H9 (cell line): ENCODE measurements around the gene EDDM3A. TPM values are rescaled to one million over a fixed set of nuclear protein-coding genes. Genes with fewer than 3 reads are reported as not detected.

ENCODE experiments used
- DNase-seq: peaks from one replicate; pipeline ENCODE4 v3.0.0-alpha.2; 2017
- H2AFZ ChIP-seq: one replicate; pipeline ENCODE4 v1.6.1; 2013; ENCODE audit warnings: mild to moderate bottlenecking, low read length, control low read depth, moderate library complexity
- H2AK5ac ChIP-seq: 2 replicates; pipeline ENCODE4 v1.6.1; 2013; ENCODE audit warnings: low read length, control low read depth, mixed read lengths; ENCODE audit not compliant: insufficient read length
- H2BK120ac ChIP-seq: one replicate; pipeline ENCODE4 v1.6.1; 2013; ENCODE audit warnings: low read depth, mild to moderate bottlenecking, low read length, control low read depth, inconsistent platforms; ENCODE audit not compliant: poor library complexity, severe bottlenecking
- H2BK12ac ChIP-seq: 2 replicates; pipeline ENCODE4 v1.6.1; 2013; ENCODE audit warnings: low read length, control low read depth, mixed read lengths, low read depth; ENCODE audit not compliant: insufficient read length
- H2BK15ac ChIP-seq: 2 replicates; pipeline ENCODE4 v1.6.1; 2013; ENCODE audit warnings: low read depth, low read length, control low read depth
- H2BK20ac ChIP-seq: one replicate; pipeline ENCODE4 v1.6.1; 2013; ENCODE audit warnings: low read depth, mild to moderate bottlenecking, low read length, control low read depth, inconsistent platforms; ENCODE audit not compliant: poor library complexity, severe bottlenecking
- H2BK5ac ChIP-seq: 2 replicates; pipeline ENCODE4 v1.6.1; 2013; ENCODE audit warnings: low read length, control low read depth, mixed read lengths; ENCODE audit not compliant: insufficient read length
- H3K14ac ChIP-seq: 2 replicates; pipeline ENCODE4 v1.6.1; 2013; ENCODE audit warnings: low read length, control low read depth; ENCODE audit not compliant: insufficient read depth
- H3K18ac ChIP-seq: 2 replicates; pipeline ENCODE4 v1.6.1; 2013; ENCODE audit warnings: low read depth, mild to moderate bottlenecking, mixed read lengths, low read length, control low read depth; ENCODE audit not compliant: insufficient read length
- H3K23ac ChIP-seq: 2 replicates; pipeline ENCODE4 v1.6.1; 2013; ENCODE audit warnings: low read length, control low read depth, mixed read lengths, low read depth; ENCODE audit not compliant: insufficient read length
- H3K23me2 ChIP-seq: 2 replicates; pipeline ENCODE4 v1.6.1; 2013; ENCODE audit warnings: low read depth, mild to moderate bottlenecking, mixed read lengths, low read length, control low read depth; ENCODE audit not compliant: insufficient read length, poor library complexity, severe bottlenecking
- H3K27ac ChIP-seq: 2 replicates; pipeline ENCODE4 v1.5.1; 2013; ENCODE audit warnings: low read length, control low read depth, mixed read lengths, low read depth; ENCODE audit not compliant: insufficient read length
- H3K27me3 ChIP-seq: 2 replicates; pipeline ENCODE4 v1.6.1; 2013; ENCODE audit warnings: low read length, control low read depth, inconsistent platforms; ENCODE audit not compliant: insufficient read depth
- H3K4ac ChIP-seq: 2 replicates; pipeline ENCODE4 v1.6.1; 2013; ENCODE audit warnings: low read depth, mild to moderate bottlenecking, control low read depth, inconsistent platforms, low read length, moderate library complexity
- H3K4me1 ChIP-seq: 2 replicates; pipeline ENCODE4 v1.6.1; 2013; ENCODE audit warnings: low read length, control low read depth, inconsistent platforms; ENCODE audit not compliant: insufficient read depth
- H3K4me2 ChIP-seq: 2 replicates; pipeline ENCODE4 v1.6.1; 2013; ENCODE audit warnings: low read length, control low read depth, mixed read lengths; ENCODE audit not compliant: insufficient read length, insufficient read depth
- H3K56ac ChIP-seq: 2 replicates; pipeline ENCODE4 v1.6.1; 2013; ENCODE audit warnings: low read depth, mild to moderate bottlenecking, mixed read lengths, low read length, control low read depth; ENCODE audit not compliant: insufficient read length
- H3K79me1 ChIP-seq: 2 replicates; pipeline ENCODE4 v1.6.1; 2013; ENCODE audit warnings: low read depth, mild to moderate bottlenecking, moderate library complexity, low read length, control low read depth, inconsistent platforms; ENCODE audit not compliant: insufficient read depth, poor library complexity, severe bottlenecking
- H3K79me2 ChIP-seq: 2 replicates; pipeline ENCODE4 v1.6.1; 2013; ENCODE audit warnings: low read length, control low read depth, inconsistent platforms; ENCODE audit not compliant: insufficient read depth
- H3K9ac ChIP-seq: 2 replicates; pipeline ENCODE4 v1.6.1; 2013; ENCODE audit warnings: low read length, control low read depth, mixed read lengths; ENCODE audit not compliant: insufficient read length; ENCODE audit errors: extremely low read depth
- H3K9me3 ChIP-seq: one replicate; pipeline ENCODE4 v1.6.1; 2013; ENCODE audit warnings: low read depth, low read length, inconsistent platforms; ENCODE audit not compliant: control insufficient read depth
- H3T11ph ChIP-seq: one replicate; pipeline ENCODE4 v1.6.1; 2013; ENCODE audit warnings: mild to moderate bottlenecking, low read length, control low read depth, inconsistent platforms
- H4K20me1 ChIP-seq: one replicate; pipeline ENCODE4 v1.6.1; 2013; ENCODE audit not compliant: control insufficient read depth, insufficient read length, insufficient read depth
- H4K5ac ChIP-seq: 2 replicates; pipeline ENCODE4 v1.6.1; 2013; ENCODE audit warnings: low read depth, mild to moderate bottlenecking, mixed read lengths, low read length, control low read depth; ENCODE audit not compliant: insufficient read length
- H4K8ac ChIP-seq: replicated peaks from 2 replicates; pipeline ENCODE4 v1.6.1; 2013; ENCODE audit warnings: low read length, control low read depth, mixed read lengths, low read depth; ENCODE audit not compliant: insufficient read length
- H4K91ac ChIP-seq: 2 replicates; pipeline ENCODE4 v1.6.1; 2013; ENCODE audit warnings: low read depth, mild to moderate bottlenecking, moderate library complexity, mixed read lengths, low read length, control low read depth; ENCODE audit not compliant: insufficient read length
- H3K27ac Mint-ChIP-seq, 3 experiments: 2 replicates in 2 of 3; 3 replicates in 1 of 3; pipeline ENCODE4 v1.8.0; 2020 to 2021; ENCODE audit warnings: mixed read lengths in 3 of 3, mild to moderate bottlenecking in 1 of 3, moderate library complexity in 1 of 3
- H3K27me3 Mint-ChIP-seq: 2 replicates; pipeline ENCODE4 v1.8.0; 2021; ENCODE audit warnings: low read depth, mild to moderate bottlenecking, moderate library complexity, mixed read lengths
- H3K36me3 Mint-ChIP-seq, 3 experiments: 2 replicates in 2 of 3; 3 replicates in 1 of 3; pipeline ENCODE4 v1.8.0; 2020 to 2021; ENCODE audit warnings: low read depth in 3 of 3, mixed read lengths in 3 of 3; ENCODE audit not compliant: insufficient read depth in 1 of 3
- H3K4me1 Mint-ChIP-seq, 2 experiments: 2 replicates each; pipeline ENCODE4 v1.8.0; 2020; ENCODE audit warnings: mixed read lengths in 2 of 2
- H3K4me3 Mint-ChIP-seq, 2 experiments: 2 replicates in 1 of 2; 3 replicates in 1 of 2; pipeline ENCODE4 v1.8.0; 2020 to 2021; ENCODE audit warnings: mild to moderate bottlenecking in 2 of 2, mixed read lengths in 2 of 2, moderate library complexity in 1 of 2
- H3K9me3 Mint-ChIP-seq, 2 experiments: 2 replicates in 1 of 2; 3 replicates in 1 of 2; pipeline ENCODE4 v1.8.0; 2020; ENCODE audit warnings: mild to moderate bottlenecking in 2 of 2, mixed read lengths in 2 of 2, moderate library complexity in 1 of 2
- CTCF ChIP-seq: fragments of 200-600 bp; sonication (generic); conservative IDR thresholded peaks from 3 replicates; pipeline ENCODE4 v1.8.0; 2021; ENCODE audit warnings: antibody characterized with exemption, mild to moderate bottlenecking
- WGBS: extraction: QIAGEN DNeasy Blood & Tissue Kit; methylation state at CpG from one replicate; pipeline ENCODE4 v1.1.7; 2013; ENCODE audit warnings: missing lambda C conversion rate, low lambda C conversion rate, mixed read lengths; ENCODE audit not compliant: insufficient read length; ENCODE audit errors: extremely low coverage; 5-methylcytosine and 5-hydroxymethylcytosine counted together
- total RNA-seq: library from RNA; stranded (reverse); gene quantifications from 2 replicates; pipeline ENCODE4 v1.2.1, GENCODE V29; 2021

The EDDM3A gene
- total RNA-seq, 1 experiment from 2014 or later: not detected

DNA sequence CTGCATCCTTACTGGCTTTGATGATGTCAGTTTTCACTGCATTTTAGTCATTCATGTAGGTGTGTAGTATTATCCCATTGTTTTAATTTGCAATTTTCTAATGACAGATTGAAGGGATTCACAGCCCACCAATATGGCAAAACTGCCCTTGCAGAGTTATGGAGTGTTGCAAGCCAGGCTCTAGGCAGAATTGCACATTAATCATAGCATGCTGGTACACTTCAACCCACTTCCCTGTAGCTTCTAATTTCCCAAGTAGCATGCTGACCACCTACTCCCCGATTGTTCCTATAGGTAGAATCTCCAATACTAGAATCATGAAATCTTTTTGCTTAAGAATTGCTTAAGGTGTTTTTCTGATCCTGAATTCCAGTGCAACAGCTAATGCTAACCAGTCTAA is 30.2 kb downstream of the EDDM3A start:
- H3K9me3 ChIP-seq: no peaks in the 10 kb centered on the region
- no peak overlapping the region for H3K18ac ChIP-seq
- no CpG with 5 or more reads among the region's 1 CpG for WGBS
- TF ChIP-seq CTCF: no peak
- H3K4me1 ChIP-seq: peaks cover 17% of the 10 kb centered on the region
- H2BK12ac ChIP-seq: no peak overlapping the region
- H3K4me2 ChIP-seq: no peak overlapping the region
- H3K36me3 Mint-ChIP-seq: 0 out of 7 replicates have a peak, but pooled peaks cover 0 to 1% (median 0%) of the 10 kb centered on the region in 3 experiments
- H3K56ac ChIP-seq: no peak overlapping the region
- H2BK120ac ChIP-seq: no peak overlapping the region
- H4K91ac ChIP-seq: no peak overlapping the region
- H2AK5ac ChIP-seq: no peak overlapping the region
- no peaks in the 10 kb centered on the region for H4K20me1 ChIP-seq
- no peaks in the 10 kb centered on the region for H3K27me3 ChIP-seq
- H3K27me3 Mint-ChIP-seq: no peaks in the 10 kb centered on the region
- H3T11ph ChIP-seq: no peak overlapping the region
- no peak overlapping the region for H3K14ac ChIP-seq
- H2BK15ac ChIP-seq: no peak overlapping the region
- peaks cover 0 to 3% of the 10 kb centered on the region in 2 experiments; a peak in 2 of 5 replicates for H3K9me3 Mint-ChIP-seq
- H3K79me2 ChIP-seq: no peaks in the 10 kb centered on the region
- H2BK5ac ChIP-seq: no peak overlapping the region
- no peak overlapping the region for H3K23ac ChIP-seq
- peaks cover 63 to 67% of the 10 kb centered on the region in 2 experiments for H3K4me1 Mint-ChIP-seq
- no peak overlapping the region for H3K4ac ChIP-seq
- no peak overlapping the region for H4K5ac ChIP-seq
- H2AFZ ChIP-seq: no peak overlapping the region
- no peak overlapping the region for H3K9ac ChIP-seq
- H3K4me3 Mint-ChIP-seq: no peak overlapping the region
- peak overlapping the region in 1 of 3 experiments; percentile 84; a peak in 1 of 7 replicates for H3K27ac Mint-ChIP-seq
- H3K23me2 ChIP-seq: no peaks in the 10 kb centered on the region
- DNase-seq: no peak
- no peak overlapping the region for H2BK20ac ChIP-seq
- no peaks in the 10 kb centered on the region for H3K79me1 ChIP-seq
- no peak overlapping the region for H4K8ac ChIP-seq
- no peak overlapping the region for H3K27ac ChIP-seq
